Measurements from ENCODE around the gene F13A1.

DNA sequence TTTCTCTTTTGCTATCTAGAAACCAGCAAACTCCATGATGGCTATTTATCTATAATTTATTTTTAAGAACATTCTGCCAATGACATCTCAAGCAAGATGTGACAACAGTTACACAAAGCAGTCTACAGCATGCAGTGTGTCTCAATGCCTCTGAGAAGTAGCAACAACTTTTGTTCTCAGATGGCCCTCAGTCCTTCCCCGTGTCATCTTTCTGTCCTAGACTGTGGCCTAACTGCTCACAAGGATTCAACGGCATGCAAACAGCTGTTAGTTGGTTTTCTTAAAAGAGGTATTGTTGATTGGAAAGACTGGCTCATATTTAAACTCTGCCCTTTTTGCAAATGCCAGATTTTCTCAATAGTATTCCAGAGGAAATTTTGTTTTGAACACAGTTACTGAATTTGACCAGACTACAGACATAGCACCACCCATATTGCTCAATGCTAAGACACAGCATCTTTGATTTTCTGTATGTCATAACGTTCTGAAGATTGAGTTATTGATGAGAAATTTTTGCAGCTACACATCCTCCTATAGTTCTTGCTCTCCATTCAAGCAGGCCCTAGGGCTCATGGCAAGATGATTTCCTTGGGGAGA is 26.1 kb upstream of the F13A1 start:
- no peak for TF ChIP-seq POLR2A (IDR thresholded peaks at IDR 0.05; ENCODE audit: low read depth, low read length)
- no peak for TF ChIP-seq SPI1 (IDR thresholded peaks at IDR 0.05; ENCODE audit: low read depth, low read length)
- no peak for TF ChIP-seq POLR2AphosphoS5 (IDR thresholded peaks at IDR 0.05; ENCODE audit: low read depth, low read length)
- TF ChIP-seq PAX5 (IDR thresholded peaks at IDR 0.05; ENCODE audit: insufficient read depth, low read length, severe bottlenecking), result no peak
- no peak for TF ChIP-seq TAF1 (IDR thresholded peaks at IDR 0.05; ENCODE audit: low read depth, low read length)
